GM10266 (cell line): ENCODE data around the gene MEF2A.
"Not testable (repeated sequence)": the region's sequence is repeated elsewhere in the genome, so short reads cannot be mapped to it uniquely, and the experiment has no call there.

Experiments
- DNase-seq: peaks from one replicate; pipeline ENCODE4 v3.0.0; 2012; ENCODE audit errors: extremely low spot score
- CTCF ChIP-seq: IDR thresholded peaks from 2 replicates; pipeline ENCODE4 v1.5.1; 2012; ENCODE audit warnings: mild to moderate bottlenecking, low read depth; ENCODE audit not compliant: control insufficient read depth, insufficient read depth; ENCODE audit errors: missing control alignments

Gene MEF2A

GRCh38 chr15:99749386-99749785 lies 183.6 kb downstream of the MEF2A start:
- no peak for DNase-seq

DNA sequence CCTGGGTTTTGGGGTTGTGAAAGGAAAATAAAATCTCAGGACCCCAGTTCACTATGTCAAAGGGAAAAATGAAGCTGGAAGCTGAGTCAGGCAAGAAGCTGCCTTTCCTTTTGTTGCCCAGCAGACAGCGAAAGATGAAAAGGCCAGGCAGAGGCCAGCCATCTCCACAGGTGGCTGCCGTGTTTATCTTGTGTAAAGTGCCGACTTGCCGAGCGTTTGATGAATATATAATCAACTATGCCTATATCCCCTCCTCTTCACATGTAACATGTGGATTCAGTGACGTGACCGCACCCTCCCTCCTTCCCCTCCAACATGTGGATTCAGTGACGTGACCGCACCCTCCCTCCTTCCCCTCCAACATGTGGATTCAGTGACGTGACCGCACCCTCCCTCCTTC lies 184.5 kb downstream of the MEF2A start:
- DNase-seq: not testable (repeated sequence)

More at GRCh38 chr15:99749386-99749785, 183.6 kb downstream of the MEF2A start:
- TF ChIP-seq CTCF: no peak

DNA sequence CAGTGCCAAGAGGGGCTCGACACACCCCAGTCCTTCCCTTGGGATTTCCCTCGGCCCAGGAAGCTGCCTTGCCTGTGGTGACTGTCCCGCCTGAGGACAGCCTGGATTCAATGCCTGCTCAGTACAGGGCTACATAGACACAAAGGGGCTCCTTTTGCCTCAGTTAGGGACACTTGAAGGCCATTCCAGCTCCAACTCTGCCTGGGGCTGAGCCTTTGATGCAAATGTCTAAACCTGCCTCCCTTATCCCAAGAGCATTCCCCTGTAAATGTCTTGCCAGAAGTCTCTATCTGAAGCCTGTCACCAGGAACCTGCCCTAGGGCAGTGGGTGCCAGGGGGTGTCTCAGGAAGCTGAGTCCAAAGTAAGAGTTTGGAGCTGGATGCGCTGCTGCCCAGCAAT lies 186.8 kb downstream of the MEF2A start:
- TF ChIP-seq CTCF: no peak
- DNase-seq: no peak

DNA sequence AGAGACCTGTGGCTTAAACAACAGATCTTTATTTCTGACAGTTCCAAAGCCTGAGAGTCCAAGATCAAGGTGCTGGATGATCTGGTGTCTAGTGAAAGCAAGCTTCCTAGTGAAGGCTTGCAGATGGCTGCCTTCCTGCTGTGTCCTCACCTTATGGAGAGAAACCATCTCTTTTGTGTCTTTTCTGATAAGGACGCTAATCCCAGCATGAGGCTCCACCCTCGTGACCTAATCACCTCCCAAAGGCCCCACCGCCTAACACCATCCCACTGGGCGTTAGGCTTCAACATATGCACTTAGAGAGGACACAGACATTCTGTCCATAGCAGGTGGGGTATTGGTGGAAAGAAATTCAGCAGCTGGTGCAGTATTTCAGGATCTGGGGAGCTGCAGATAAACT lies 187.3 kb downstream of the MEF2A start:
- no peak for TF ChIP-seq CTCF
- DNase-seq: no peak

- TF ChIP-seq CTCF: peak; percentile 78
- peak; percentile 70 for DNase-seq
Observed at GRCh38 chr15:99755692-99756409, 190.1 kb downstream of the MEF2A start.

DNA sequence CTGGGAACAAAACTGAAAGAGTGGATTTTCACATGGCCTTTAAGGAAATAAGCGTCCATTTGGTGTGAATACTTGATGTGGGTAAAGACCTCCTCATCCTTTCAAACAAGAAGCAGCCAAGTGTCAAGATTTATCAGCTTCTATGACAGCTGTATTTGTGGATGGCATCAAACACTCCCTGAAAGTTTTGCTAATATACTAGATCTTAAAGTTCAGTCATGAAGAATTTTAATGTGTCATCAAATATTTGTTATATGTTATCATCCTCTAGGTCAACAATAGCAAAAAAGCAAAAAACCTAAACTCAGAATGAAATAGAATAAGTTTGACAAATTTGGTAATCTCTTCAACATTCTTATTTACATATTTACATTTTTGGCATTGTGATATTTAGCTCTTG lies 196.5 kb downstream of the MEF2A start:
- no peak for TF ChIP-seq CTCF
- DNase-seq: no peak

GRCh38 chr15:99763827-99764226 lies 198.0 kb downstream of the MEF2A start:
- DNase-seq: no peak

More at GRCh38 chr15:99763827-99764226, 198.0 kb downstream of the MEF2A start:
- no peak for TF ChIP-seq CTCF
